HG03039 (cell line): ENCODE data around the gene DHX15.
"Not testable (repeated sequence)": the region's sequence is repeated elsewhere in the genome, so short reads cannot be mapped to it uniquely, and the experiment has no call there.

Experiments used
- ATAC-seq: cut with Tn5 transposase; IDR thresholded peaks from one replicate; pipeline ENCODE4 v1.9.1; 2021; ENCODE audit warnings: mild to moderate bottlenecking, moderate library complexity; ENCODE audit not compliant: unreplicated experiment

DHX15 gene

DNA sequence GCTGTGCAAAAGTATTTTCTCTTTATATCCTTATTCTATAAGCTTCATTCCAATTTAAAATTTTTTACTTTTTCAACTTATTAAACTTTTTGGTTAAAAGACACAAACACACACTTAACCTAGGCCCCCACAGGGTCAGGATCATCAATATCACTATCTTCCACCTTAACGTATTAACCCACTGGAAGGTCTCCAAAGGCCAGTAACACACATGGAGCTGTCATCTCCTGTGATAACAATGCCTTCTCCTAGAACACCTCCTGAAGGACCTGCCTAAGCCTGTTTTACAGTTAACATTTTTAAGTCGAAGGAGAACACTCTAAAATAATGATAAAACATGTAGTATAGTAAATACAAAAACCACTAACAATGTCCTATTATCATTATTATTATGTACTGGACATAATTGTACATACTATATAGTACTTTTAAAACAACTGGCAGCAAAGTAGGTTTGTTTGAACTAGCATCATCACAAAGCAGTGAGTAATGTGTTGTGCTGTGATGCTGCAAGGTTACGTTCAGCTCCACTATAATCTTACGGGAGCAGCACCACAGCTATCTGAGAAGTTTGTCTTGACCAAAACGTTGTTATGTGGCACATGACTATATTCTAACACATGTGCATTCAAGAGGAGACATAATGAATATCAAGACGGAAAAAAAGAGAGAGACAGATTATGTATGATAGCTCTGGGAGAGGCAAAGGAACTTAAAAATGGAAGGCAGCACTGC lies 33.7 kb downstream of the DHX15 start:
- no peak for ATAC-seq

GRCh38 chr4:24547979-24548378 lies 36.4 kb downstream of the DHX15 start:
- ATAC-seq, result no peak

DNA sequence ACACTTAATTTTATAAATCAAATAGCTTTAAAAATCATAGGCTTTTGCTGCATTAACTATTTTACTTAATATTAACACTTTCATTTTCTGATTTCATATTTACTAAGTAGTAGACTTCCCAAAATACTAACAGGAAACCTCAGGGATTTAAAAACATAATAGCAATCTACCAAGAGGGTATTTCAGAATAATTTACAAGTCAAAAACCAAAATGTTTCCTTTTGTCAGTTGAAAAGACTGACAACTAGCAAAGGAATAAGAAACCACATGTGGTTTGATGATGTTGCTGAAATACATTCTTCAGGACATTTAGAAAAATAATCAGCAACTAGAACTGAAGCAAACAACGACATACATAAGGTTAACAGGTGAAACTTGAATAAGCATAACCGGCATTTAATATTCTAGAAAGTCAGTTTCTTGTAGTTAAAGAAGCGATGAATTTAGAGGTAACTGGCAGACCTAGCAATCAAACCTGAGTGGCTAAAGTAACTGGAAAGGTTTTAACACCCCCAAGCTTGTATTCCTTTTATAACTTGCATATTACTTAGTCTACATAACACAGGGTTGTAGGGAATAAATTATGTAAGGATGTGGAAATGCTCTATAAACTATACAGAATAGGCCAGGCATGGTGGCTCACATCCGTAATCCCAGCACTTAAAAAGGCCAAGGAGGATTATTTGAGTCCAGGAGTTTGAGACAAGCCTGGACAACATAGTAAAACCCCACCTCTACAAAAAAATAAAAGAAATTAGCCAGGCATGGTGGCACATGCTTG lies 40.0 kb downstream of the DHX15 start:
- no peak for ATAC-seq

DNA sequence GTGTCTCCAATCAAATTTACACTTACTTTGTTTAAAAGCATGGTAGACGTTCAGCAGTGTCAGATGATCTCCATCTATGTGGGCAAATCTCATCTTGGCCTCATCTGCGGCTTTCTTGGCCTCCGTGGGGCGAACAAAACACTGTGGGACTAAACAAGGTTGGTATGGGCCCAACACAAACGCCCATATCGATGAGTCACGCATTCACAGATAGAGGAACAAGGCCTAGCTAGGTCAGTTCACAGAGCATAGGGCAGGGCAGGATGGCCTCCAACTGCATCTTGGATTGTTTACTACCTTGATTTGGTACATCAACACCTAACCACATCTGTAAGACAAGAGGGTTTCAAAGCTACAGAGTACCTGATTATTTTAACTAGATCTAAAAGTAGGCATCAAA lies 47.3 kb downstream of the DHX15 start:
- ATAC-seq, result no peak

- ATAC-seq, result no peak
Measured at GRCh38 chr4:24535399-24535798, 49.0 kb downstream of the DHX15 start.

GRCh38 chr4:24533364-24533763 lies 51.0 kb downstream of the DHX15 start:
- ATAC-seq, result no peak

- no peak for ATAC-seq
Measured at GRCh38 chr4:24529555-24529954, 54.8 kb downstream of the DHX15 start.

GRCh38 chr4:24527371-24527770 lies 57.0 kb downstream of the DHX15 start:
- ATAC-seq, result no peak

- ATAC-seq, result no peak
Measured at GRCh38 chr4:24521544-24521943, 62.8 kb downstream of the DHX15 start.

DNA sequence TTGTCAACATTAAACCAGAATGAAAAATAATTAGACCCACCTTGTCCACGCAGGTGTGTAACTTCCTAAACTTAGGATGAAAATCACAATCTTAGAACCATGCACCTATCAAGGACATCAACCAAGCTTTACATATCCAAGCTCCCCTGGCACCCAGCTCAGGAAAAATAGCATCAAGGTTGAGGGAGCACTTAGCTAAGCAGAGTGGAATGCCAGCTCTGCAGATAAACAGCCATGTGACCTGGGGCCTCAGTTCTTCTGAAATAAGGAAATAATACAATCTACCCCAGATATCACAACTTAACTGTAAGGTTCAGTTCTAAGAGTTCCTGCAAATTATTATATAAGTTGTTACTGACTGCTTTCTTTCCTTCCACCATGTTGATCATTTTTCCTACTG lies 64.7 kb downstream of the DHX15 start:
- ATAC-seq, result no peak

DNA sequence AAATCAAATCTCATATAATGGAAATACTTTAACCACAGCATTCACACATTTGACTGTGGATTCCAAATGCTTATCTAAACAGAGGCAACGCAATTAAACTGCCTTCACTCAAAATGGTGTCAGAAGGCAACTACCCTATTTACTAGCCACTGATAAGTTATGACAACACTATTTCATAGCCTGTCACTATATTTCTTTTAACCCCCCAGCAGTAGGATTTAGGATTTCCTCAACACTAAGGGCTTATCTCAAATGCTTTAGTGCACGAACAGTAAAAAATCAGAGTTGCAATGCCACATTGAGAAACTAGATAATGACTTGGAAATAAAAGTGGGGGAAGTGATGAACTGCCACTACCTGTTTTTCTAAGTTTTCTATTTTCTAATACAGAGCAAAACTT lies 66.7 kb downstream of the DHX15 start:
- no peak for ATAC-seq

DNA sequence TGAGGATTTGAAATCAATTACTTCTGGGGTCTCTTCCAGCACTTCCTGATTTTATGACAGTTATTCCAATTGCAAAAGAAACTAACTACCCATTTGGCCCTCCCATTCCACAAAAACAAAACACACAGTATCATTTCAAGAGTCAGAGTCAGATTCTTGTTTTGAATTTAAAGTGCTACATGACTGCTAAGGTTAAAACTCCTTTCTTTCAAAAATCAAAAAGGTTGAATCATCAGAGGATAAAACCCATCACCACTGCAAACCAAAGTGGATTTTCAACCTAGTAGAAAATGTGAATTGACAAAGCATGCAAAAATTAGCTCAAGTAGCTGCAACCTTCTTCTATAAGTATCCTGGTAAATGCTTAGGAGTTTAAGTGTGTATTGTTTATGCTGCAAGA lies 67.4 kb downstream of the DHX15 start:
- no peak for ATAC-seq

- no peak for ATAC-seq
Measured at GRCh38 chr4:24515698-24516097, 68.7 kb downstream of the DHX15 start.

GRCh38 chr4:24514808-24515207 lies 69.5 kb downstream of the DHX15 start:
- ATAC-seq, result no peak

DNA sequence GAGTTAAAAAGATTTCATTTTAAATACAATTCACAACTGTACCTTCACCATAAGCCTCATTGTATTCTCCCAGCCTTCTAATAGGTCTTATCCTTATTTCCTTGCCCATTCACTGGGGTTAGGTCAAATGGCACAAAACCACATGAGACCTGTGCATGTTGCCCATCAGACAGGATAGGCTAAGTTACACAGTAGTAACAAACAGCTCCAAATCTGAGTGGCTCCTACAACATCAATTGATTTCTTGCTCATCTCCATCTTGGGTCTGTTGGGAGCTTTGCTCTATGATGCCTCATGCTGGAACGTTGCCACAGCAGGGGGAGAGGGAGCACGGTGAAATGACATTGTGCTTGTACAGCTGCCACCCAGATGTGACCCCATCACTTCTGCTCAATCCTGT lies 70.6 kb downstream of the DHX15 start:
- ATAC-seq, result no peak

DNA sequence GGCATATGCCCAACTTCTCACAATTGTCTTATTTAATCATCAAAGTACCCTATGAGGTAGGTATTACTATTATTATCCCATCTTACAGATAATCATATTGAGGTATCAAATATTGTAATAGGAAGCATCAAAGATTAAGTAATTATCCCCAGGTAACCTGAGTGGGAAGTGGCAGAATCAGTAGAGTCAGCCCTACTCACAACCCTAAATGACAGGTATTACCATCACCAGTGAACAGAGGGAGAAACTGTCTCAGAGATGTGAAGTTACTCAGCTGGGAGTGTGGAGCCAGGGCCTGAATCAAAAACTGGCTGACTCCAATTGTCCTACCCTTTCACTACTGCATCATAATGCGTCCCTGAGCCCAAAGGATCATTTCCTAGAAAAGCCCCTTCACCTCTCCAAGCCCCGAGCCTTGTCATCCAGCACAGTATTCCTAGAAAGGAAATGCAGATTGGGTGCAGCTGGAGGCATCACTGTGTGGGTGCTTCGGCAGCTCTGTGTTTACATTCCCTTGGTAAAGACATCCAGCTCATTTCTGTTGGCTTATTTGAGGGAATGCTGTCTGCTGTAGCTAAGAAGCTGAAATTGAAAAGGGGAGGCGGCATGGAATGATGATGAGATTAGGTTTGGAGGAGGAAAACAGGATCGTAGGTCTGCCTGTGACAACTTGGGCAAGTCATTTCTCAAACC lies 72.8 kb downstream of the DHX15 start:
- ATAC-seq, result no peak

DNA sequence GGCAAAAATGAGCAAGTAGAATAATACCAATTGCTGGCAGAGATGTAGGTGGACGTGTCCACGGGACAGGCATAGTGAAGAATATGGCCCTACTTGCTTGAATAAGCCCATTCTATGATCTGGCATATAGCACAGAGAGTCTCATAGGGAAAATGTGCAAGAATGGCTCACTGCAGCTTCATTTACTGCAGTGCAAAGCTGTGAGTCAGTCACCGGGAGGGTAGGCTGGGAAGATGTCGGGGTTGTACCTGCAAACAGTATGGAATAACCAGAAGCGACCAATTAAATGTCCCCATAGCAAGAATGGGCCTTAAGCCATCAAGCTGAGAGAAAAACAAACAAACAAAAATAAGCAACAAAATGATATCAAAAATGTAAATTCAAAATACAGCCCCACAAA lies 74.3 kb downstream of the DHX15 start:
- ATAC-seq, result no peak

- no peak for ATAC-seq
Measured at GRCh38 chr4:24508541-24508940, 75.8 kb downstream of the DHX15 start.

- no peak for ATAC-seq
Measured at GRCh38 chr4:24507439-24507838, 76.9 kb downstream of the DHX15 start.

GRCh38 chr4:24503090-24503489 lies 81.3 kb downstream of the DHX15 start:
- not testable (repeated sequence) for ATAC-seq

- no peak for ATAC-seq
Measured at GRCh38 chr4:24497221-24497620, 87.1 kb downstream of the DHX15 start.

- ATAC-seq, result no peak
Measured at GRCh38 chr4:24496597-24496996, 87.8 kb downstream of the DHX15 start.
